Gastrocnemius medialis (tissue), 4 donors: ENCODE data around the gene PURA. TPM values are rescaled to one million over a fixed set of nuclear protein-coding genes. Genes with fewer than 3 reads are reported as not detected.

Experiments
- ATAC-seq, 2 donors: fragments of 150-250 bp; one replicate each; pipeline ENCODE4 v1.9.1; 2016
- DNase-seq, 2 donors: peaks; one replicate each; pipeline ENCODE4 v3.0.0-alpha.2; 2019
- H3K27ac ChIP-seq, 4 donors: fragments of 200-600 bp; sonication (generic); 1 replicate in 1 of 4; 2 replicates in 3 of 4; pipeline ENCODE4 v1.5.1; 2016 to 2018; ENCODE audit warnings: mild to moderate bottlenecking in 2 of 4, moderate library complexity in 1 of 4
- H3K27me3 ChIP-seq, 3 donors: fragments of 200-600 bp; sonication (generic) in 2 of 3; 1 replicate in 1 of 3; 2 replicates in 2 of 3; pipeline versions ENCODE4 v1.5.1 to v1.6.0; 2016 to 2019; ENCODE audit warnings: mild to moderate bottlenecking in 1 of 3, moderate library complexity in 1 of 3
- H3K36me3 ChIP-seq, 2 donors: fragments of 200-600 bp; sonication (generic) in 1 of 2; one replicate each; pipeline ENCODE4 v1.5.1; 2017 to 2018
- H3K4me1 ChIP-seq, 2 donors: fragments of 200-600 bp; sonication (generic) in 1 of 2; one replicate each; pipeline ENCODE4 v1.5.1; 2016 to 2017; ENCODE audit warnings: mild to moderate bottlenecking in 2 of 2
- H3K4me3 ChIP-seq, 4 donors: fragments of 200-600 bp; sonication (generic) in 3 of 4; 1 replicate in 1 of 4; 2 replicates in 3 of 4; pipeline ENCODE4 v1.5.1; 2016 to 2019; ENCODE audit warnings: mild to moderate bottlenecking in 2 of 4
- H3K9me3 ChIP-seq, 3 donors: fragments of 200-600 bp; sonication (generic) in 2 of 3; 1 replicate in 1 of 3; 2 replicates in 2 of 3; pipeline ENCODE4 v1.5.1; 2016 to 2019
- POLR2A ChIP-seq, 2 donors: fragments of 450-650 bp; IDR thresholded peaks; one replicate each; pipeline ENCODE4 v1.6.1; 2017; ENCODE audit warnings: antibody characterized with exemption in 2 of 2, mild to moderate bottlenecking in 2 of 2, moderate library complexity in 2 of 2
- in situ Hi-C, 4 donors: fragments of 200-750 bp; cut with MboI; loops; one replicate each; pipeline versions ENCODE4 v1.15.0 to v1.8.0; 2017; ENCODE audit warnings: low sequenced_read_pairs in 4 of 4
- intact Hi-C: fragments of 100-400 bp; cut with DNase I; formaldehyde crosslinking; loops from one replicate; pipeline ENCODE4 v1.15.1; 2023; ENCODE audit warnings: low total_unique reads
- total RNA-seq, 4 donors: library from RNA; depleted of rRNA; stranded (reverse); fragments of >200 nt; gene quantifications; one replicate each; pipeline versions ENCODE4 v1.1.0 to v1.2.3, GENCODE V29; 2016
- TF ChIP-seq, protein P1 (sequence below), 5 experiments: fragments of 450-650 bp in 3 of 5; fragments of 200-600 bp in 2 of 5; sonication (generic) in 2 of 5; IDR thresholded peaks in 4 of 5; conservative IDR thresholded peaks in 1 of 5; 1 replicate in 4 of 5; 2 replicates in 1 of 5; pipeline ENCODE4 v1.5.1; 2016 to 2019; ENCODE audit warnings: antibody characterized with exemption in 5 of 5, mild to moderate bottlenecking in 3 of 5, moderate library complexity in 3 of 5

Gene PURA
- total RNA-seq, 4 donors from 2014 or later, result 13.6 to 20.6 (median 16.5) TPM

GRCh38 chr5:140076142-140076541 is 37.8 kb upstream of the PURA start:
- TF ChIP-seq POLR2A (IDR thresholded peaks at IDR 0.05), result no peak
- TF ChIP-seq, protein P1, sequence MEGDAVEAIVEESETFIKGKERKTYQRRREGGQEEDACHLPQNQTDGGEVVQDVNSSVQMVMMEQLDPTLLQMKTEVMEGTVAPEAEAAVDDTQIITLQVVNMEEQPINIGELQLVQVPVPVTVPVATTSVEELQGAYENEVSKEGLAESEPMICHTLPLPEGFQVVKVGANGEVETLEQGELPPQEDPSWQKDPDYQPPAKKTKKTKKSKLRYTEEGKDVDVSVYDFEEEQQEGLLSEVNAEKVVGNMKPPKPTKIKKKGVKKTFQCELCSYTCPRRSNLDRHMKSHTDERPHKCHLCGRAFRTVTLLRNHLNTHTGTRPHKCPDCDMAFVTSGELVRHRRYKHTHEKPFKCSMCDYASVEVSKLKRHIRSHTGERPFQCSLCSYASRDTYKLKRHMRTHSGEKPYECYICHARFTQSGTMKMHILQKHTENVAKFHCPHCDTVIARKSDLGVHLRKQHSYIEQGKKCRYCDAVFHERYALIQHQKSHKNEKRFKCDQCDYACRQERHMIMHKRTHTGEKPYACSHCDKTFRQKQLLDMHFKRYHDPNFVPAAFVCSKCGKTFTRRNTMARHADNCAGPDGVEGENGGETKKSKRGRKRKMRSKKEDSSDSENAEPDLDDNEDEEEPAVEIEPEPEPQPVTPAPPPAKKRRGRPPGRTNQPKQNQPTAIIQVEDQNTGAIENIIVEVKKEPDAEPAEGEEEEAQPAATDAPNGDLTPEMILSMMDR (IDR thresholded peaks at IDR 0.05 in 4 of 5, conservative IDR thresholded peaks at IDR 0.05 in 1 of 5), result no peak
- in situ Hi-C loops, result no loop called here
- Histone ChIP-seq H3K4me1 (no peaks in the 10 kb centered on the region), H3K27me3 (no peaks in the 10 kb centered on the region), H3K36me3 (no peaks in the 10 kb centered on the region), H3K9me3 (no peaks in the 10 kb centered on the region), H3K4me3 (no peak overlapping the region), H3K27ac (no peak overlapping the region)
- intact Hi-C loops, result no loop called here
- DNase-seq (no peak), ATAC-seq (no peak)

DNA sequence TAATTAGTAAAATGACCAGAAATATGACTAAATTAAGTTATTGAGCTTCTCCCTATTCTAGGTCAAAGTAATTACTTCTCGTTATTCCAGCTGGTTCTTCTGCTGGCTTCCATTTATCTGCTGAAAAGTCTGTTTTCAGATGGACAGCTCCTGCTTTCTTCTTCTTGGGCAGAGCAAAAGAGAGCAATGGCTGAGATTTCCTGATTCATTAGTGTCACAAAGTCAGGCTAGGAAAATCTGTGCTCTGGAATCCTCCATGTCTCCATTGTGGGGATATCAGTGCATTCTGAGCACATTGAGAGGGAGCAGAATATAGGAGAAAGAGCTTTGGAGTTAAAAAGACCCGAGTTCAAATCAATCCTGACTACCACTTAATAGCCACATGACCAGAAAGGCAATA is 37.1 kb upstream of the PURA start:
- ATAC-seq, result no peak
- DNase-seq, result no peak
- no peak overlapping the region for H3K27ac ChIP-seq
- in situ Hi-C loops, result no loop called here
- intact Hi-C loops, result no loop called here
- H3K4me3 ChIP-seq, result no peak overlapping the region
- no peaks in the 10 kb centered on the region for H3K27me3 ChIP-seq
- no peak for TF ChIP-seq POLR2A (IDR thresholded peaks at IDR 0.05)
- TF ChIP-seq, protein P1 (IDR thresholded peaks at IDR 0.05 in 4 of 5, conservative IDR thresholded peaks at IDR 0.05 in 1 of 5), result no peak
- H3K9me3 ChIP-seq, result no peaks in the 10 kb centered on the region
- H3K36me3 ChIP-seq, result no peaks in the 10 kb centered on the region
- H3K4me1 ChIP-seq, result no peaks in the 10 kb centered on the region

GRCh38 chr5:140083120-140083519 is 30.8 kb upstream of the PURA start:
- no peaks in the 10 kb centered on the region for H3K9me3 ChIP-seq
- H3K4me3 ChIP-seq, result no peak overlapping the region
- no peaks in the 10 kb centered on the region for H3K27me3 ChIP-seq
- DNase-seq (no peak), ATAC-seq (no peak)
- H3K27ac ChIP-seq, result no peak overlapping the region
- in situ Hi-C loops (loop anchor here in 1 of 4 donors (10.0 kb wide), 2 partner anchors 52 to 298 kb away; no protein-coding TSS in a partner anchor), intact Hi-C loops (no loop called here)
- TF ChIP-seq, protein P1 (IDR thresholded peaks at IDR 0.05 in 4 of 5, conservative IDR thresholded peaks at IDR 0.05 in 1 of 5), result no peak
- TF ChIP-seq POLR2A (IDR thresholded peaks at IDR 0.05), result no peak
- no peaks in the 10 kb centered on the region for H3K36me3 ChIP-seq
- H3K4me1 ChIP-seq, result no peaks in the 10 kb centered on the region

GRCh38 chr5:140083650-140084049 is 30.3 kb upstream of the PURA start:
- Histone ChIP-seq H3K9me3 (no peaks in the 10 kb centered on the region), H3K4me1 (no peaks in the 10 kb centered on the region), H3K4me3 (no peak overlapping the region), H3K27ac (no peak overlapping the region), H3K36me3 (no peaks in the 10 kb centered on the region), H3K27me3 (no peaks in the 10 kb centered on the region)
- intact Hi-C loops, result no loop called here
- in situ Hi-C loops, result loop anchor here in 1 of 4 donors (10.0 kb wide), 2 partner anchors 51 to 299 kb away; no protein-coding TSS in a partner anchor
- DNase-seq (no peak), ATAC-seq (no peak)
- TF ChIP-seq, protein P1 (IDR thresholded peaks at IDR 0.05 in 4 of 5, conservative IDR thresholded peaks at IDR 0.05 in 1 of 5), result no peak
- TF ChIP-seq POLR2A (IDR thresholded peaks at IDR 0.05), result no peak

DNA sequence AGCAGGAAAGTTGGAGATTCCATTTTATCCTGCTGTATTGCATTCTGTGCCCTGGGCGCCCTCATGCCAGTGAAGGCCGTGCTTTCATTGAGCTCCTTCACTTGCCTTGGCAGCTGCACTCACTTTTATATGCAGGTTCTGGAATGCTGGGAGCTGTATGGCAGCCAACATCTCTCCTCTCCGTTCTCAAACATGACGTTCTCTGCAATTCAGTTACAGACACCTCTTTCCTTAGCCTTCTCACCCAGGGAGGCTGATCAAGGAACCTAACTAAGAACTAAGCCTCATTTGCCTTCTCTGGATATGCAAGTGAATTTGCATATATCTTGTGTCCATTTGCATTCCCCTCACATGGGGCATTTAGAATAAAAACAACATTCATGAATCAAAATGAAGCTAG is 29.4 kb upstream of the PURA start:
- Histone ChIP-seq H3K36me3 (no peaks in the 10 kb centered on the region), H3K4me1 (no peaks in the 10 kb centered on the region), H3K9me3 (no peaks in the 10 kb centered on the region), H3K27me3 (peaks cover 0 to 3% (median 0%) of the 10 kb centered on the region in 3 donors), H3K4me3 (no peak overlapping the region), H3K27ac (no peak overlapping the region)
- DNase-seq (no peak), ATAC-seq (no peak)
- in situ Hi-C loops, result loop anchor here in 1 of 4 donors (10.0 kb wide), 2 partner anchors 50 to 300 kb away; no protein-coding TSS in a partner anchor
- intact Hi-C loops, result no loop called here
- TF ChIP-seq POLR2A (IDR thresholded peaks at IDR 0.05), result no peak
- TF ChIP-seq, protein P1 (IDR thresholded peaks at IDR 0.05 in 4 of 5, conservative IDR thresholded peaks at IDR 0.05 in 1 of 5), result no peak
